Measurements from ENCODE around the gene RANBP17. TPM values are rescaled to one million over a fixed set of nuclear protein-coding genes. Genes with fewer than 3 reads are reported as not detected.
"Not testable (repeated sequence)": the region's sequence is repeated elsewhere in the genome, so short reads cannot be mapped to it uniquely, and the experiment has no call there.

RANBP17 gene
- total RNA-seq, 2 experiments from 2014 or later, result not detected

DNA sequence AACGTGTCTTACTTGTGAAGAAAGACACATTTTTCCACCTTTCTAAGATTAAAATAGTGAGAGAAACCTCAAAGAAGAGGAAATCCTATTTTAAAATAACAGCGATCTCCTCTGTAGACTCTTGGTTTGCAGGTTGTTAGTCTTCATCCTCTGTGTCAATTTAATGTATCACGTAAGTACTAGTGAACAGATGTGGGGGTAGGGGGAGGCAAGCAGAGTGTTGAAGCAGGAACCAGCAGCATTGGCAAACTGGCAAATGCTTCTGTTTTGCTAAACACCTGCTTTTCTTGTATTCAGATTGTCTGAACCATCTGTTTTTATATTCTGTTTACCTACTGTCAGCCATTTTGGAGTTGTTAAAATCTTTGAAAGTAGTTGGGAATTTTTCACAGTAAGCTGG, 288.0 kb downstream of the RANBP17 start:
- Mint-ChIP-seq H3K27me3 (ENCODE audit: low read depth) (peaks cover 9% of the 10 kb centered on the region), H3K27ac (no peak overlapping the region), H3K9me3 (no peaks in the 10 kb centered on the region), H3K4me1 (ENCODE audit: low read depth) (no peaks in the 10 kb centered on the region), H3K4me3 (no peak overlapping the region), H3K36me3 (ENCODE audit: low read depth) (no peaks in the 10 kb centered on the region)
- no peak for DNase-seq
- intact Hi-C loops (cut with micrococcal nuclease), result no loop called here
- CTCF ChIA-PET, result no interaction called here

GRCh38 chr5:171152382-171152781, 290.6 kb downstream of the RANBP17 start:
- DNase-seq, result no peak
- Mint-ChIP-seq H3K4me1 (ENCODE audit: low read depth) (no peaks in the 10 kb centered on the region), H3K9me3 (no peaks in the 10 kb centered on the region), H3K4me3 (no peak overlapping the region), H3K27ac (no peak overlapping the region), H3K27me3 (ENCODE audit: low read depth) (peaks cover 9% of the 10 kb centered on the region), H3K36me3 (ENCODE audit: low read depth) (no peaks in the 10 kb centered on the region)
- intact Hi-C loops (cut with micrococcal nuclease), result no loop called here
- CTCF ChIA-PET, result no interaction called here

- no peak for DNase-seq
- Mint-ChIP-seq H3K27ac (no peak overlapping the region), H3K36me3 (ENCODE audit: low read depth) (no peaks in the 10 kb centered on the region), H3K4me1 (ENCODE audit: low read depth) (no peaks in the 10 kb centered on the region), H3K27me3 (ENCODE audit: low read depth) (peaks cover 9% of the 10 kb centered on the region), H3K4me3 (no peak overlapping the region), H3K9me3 (no peaks in the 10 kb centered on the region)
- CTCF ChIA-PET, result no interaction called here
- intact Hi-C loops (cut with micrococcal nuclease), result no loop called here
These were observed 293.8 kb downstream of the RANBP17 start for GRCh38 chr5:171155621-171156020.

- H3K9me3 Mint-ChIP-seq, result no peaks in the 10 kb centered on the region
- DNase-seq, result no peak
- H3K4me1 Mint-ChIP-seq (ENCODE audit: low read depth), result no peaks in the 10 kb centered on the region
- no peaks in the 10 kb centered on the region for H3K36me3 Mint-ChIP-seq (ENCODE audit: low read depth)
- intact Hi-C loops (cut with micrococcal nuclease), result no loop called here
- H3K4me3 Mint-ChIP-seq, result no peak overlapping the region
- CTCF ChIA-PET, result no interaction called here
- no peak overlapping the region for H3K27ac Mint-ChIP-seq
- peaks cover 7% of the 10 kb centered on the region for H3K27me3 Mint-ChIP-seq (ENCODE audit: low read depth)
These were observed 295.5 kb downstream of the RANBP17 start for GRCh38 chr5:171157276-171157675.

GRCh38 chr5:171157775-171158174, 296.0 kb downstream of the RANBP17 start:
- no peak overlapping the region for H3K27ac Mint-ChIP-seq
- peaks cover 4% of the 10 kb centered on the region for H3K27me3 Mint-ChIP-seq (ENCODE audit: low read depth)
- H3K4me3 Mint-ChIP-seq, result no peak overlapping the region
- intact Hi-C loops (cut with micrococcal nuclease), result no loop called here
- H3K9me3 Mint-ChIP-seq, result no peaks in the 10 kb centered on the region
- no peaks in the 10 kb centered on the region for H3K4me1 Mint-ChIP-seq (ENCODE audit: low read depth)
- CTCF ChIA-PET, result no interaction called here
- no peaks in the 10 kb centered on the region for H3K36me3 Mint-ChIP-seq (ENCODE audit: low read depth)
- DNase-seq, result no peak

DNA sequence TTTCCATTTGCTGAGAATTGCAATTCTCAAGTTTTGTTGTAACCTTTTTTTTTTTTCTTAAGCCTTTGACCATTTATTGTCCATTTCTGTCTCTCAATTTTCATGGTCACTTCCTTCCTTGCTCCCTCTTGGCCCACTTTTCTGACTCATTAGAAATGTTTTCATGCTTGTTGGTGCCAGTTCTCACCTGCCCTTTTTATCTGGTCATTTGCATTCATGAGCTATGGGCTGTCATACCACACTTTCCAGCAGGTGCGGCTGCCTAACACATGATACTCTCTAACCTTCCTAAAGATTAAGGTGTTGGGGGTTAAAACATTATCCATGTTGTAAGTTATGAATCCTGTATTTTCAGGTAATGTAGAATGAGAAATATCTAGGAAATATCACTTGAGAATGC, 296.8 kb downstream of the RANBP17 start:
- H3K9me3 Mint-ChIP-seq, result no peaks in the 10 kb centered on the region
- H3K4me3 Mint-ChIP-seq, result no peak overlapping the region
- no peaks in the 10 kb centered on the region for H3K36me3 Mint-ChIP-seq (ENCODE audit: low read depth)
- H3K4me1 Mint-ChIP-seq (ENCODE audit: low read depth), result no peaks in the 10 kb centered on the region
- DNase-seq, result no peak
- CTCF ChIA-PET, result no interaction called here
- peaks cover 3% of the 10 kb centered on the region for H3K27me3 Mint-ChIP-seq (ENCODE audit: low read depth)
- intact Hi-C loops (cut with micrococcal nuclease), result no loop called here
- H3K27ac Mint-ChIP-seq, result no peak overlapping the region

DNA sequence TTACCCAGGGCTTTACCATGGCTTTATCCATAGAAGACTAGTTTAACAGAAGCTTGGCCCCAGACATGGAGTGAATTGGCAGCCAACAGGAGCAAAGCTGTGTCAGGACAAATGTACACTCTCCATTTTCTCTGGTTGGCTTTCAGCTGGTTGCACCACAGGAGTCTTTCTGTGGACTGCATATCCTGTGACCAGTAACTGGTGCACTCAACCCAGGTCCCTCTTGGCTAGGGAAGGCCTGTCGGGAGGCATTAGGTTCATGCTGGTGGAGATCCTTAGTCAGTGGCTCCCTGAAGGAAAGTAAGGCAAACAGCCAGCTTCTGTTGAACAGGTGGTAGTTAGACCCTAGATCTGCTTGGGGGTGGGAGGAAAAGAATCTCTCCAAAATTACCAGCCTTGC, 300.3 kb downstream of the RANBP17 start:
- H3K9me3 Mint-ChIP-seq, result no peaks in the 10 kb centered on the region
- H3K4me1 Mint-ChIP-seq (ENCODE audit: low read depth), result no peaks in the 10 kb centered on the region
- CTCF ChIA-PET, result no interaction called here
- peaks cover 5% of the 10 kb centered on the region for H3K27me3 Mint-ChIP-seq (ENCODE audit: low read depth)
- no peak for DNase-seq
- no peak overlapping the region for H3K4me3 Mint-ChIP-seq
- H3K27ac Mint-ChIP-seq, result no peak overlapping the region
- intact Hi-C loops (cut with micrococcal nuclease), result no loop called here
- no peaks in the 10 kb centered on the region for H3K36me3 Mint-ChIP-seq (ENCODE audit: low read depth)

DNA sequence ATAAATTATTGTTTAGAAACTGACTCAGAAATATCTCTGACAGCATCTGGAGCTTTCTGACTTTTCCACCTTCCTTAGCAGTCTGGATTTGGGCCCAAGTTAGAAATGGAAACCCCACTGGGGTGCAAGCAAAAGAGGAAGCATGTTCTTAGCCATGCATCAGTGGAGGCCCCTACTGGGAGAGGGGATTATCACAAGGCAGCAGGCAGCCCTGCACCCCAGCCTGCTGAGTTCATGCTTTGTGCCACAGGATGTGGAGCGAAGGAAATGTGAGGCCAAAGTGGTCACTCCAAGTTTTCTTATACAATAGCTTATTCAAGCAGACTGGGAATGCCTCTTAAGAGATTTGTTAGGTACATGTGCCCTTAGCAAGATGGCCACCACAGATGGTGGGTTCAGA, 300.8 kb downstream of the RANBP17 start:
- intact Hi-C loops (cut with micrococcal nuclease), result no loop called here
- no peaks in the 10 kb centered on the region for H3K36me3 Mint-ChIP-seq (ENCODE audit: low read depth)
- H3K27ac Mint-ChIP-seq, result no peak overlapping the region
- no peak for DNase-seq
- peaks cover 5% of the 10 kb centered on the region for H3K27me3 Mint-ChIP-seq (ENCODE audit: low read depth)
- no peaks in the 10 kb centered on the region for H3K4me1 Mint-ChIP-seq (ENCODE audit: low read depth)
- no peaks in the 10 kb centered on the region for H3K9me3 Mint-ChIP-seq
- CTCF ChIA-PET, result no interaction called here
- H3K4me3 Mint-ChIP-seq, result no peak overlapping the region

GRCh38 chr5:171166766-171167165, 304.9 kb downstream of the RANBP17 start:
- DNase-seq, result no peak
- intact Hi-C loops (cut with micrococcal nuclease), result no loop called here
- CTCF ChIA-PET, result no interaction called here
- Mint-ChIP-seq H3K9me3 (no peaks in the 10 kb centered on the region), H3K4me1 (ENCODE audit: low read depth) (no peaks in the 10 kb centered on the region), H3K27me3 (ENCODE audit: low read depth) (peaks cover 5% of the 10 kb centered on the region), H3K4me3 (no peak overlapping the region), H3K36me3 (ENCODE audit: low read depth) (no peaks in the 10 kb centered on the region), H3K27ac (no peak overlapping the region)

GRCh38 chr5:171168171-171168570, 306.4 kb downstream of the RANBP17 start:
- no peak overlapping the region for H3K4me3 Mint-ChIP-seq
- no peaks in the 10 kb centered on the region for H3K9me3 Mint-ChIP-seq
- CTCF ChIA-PET, result no interaction called here
- peaks cover 5% of the 10 kb centered on the region for H3K27me3 Mint-ChIP-seq (ENCODE audit: low read depth)
- intact Hi-C loops (cut with micrococcal nuclease), result no loop called here
- no peak for DNase-seq
- H3K4me1 Mint-ChIP-seq (ENCODE audit: low read depth), result no peaks in the 10 kb centered on the region
- H3K36me3 Mint-ChIP-seq (ENCODE audit: low read depth), result no peaks in the 10 kb centered on the region
- H3K27ac Mint-ChIP-seq, result no peak overlapping the region

GRCh38 chr5:171174960-171175359, 313.1 kb downstream of the RANBP17 start:
- H3K4me3 Mint-ChIP-seq; H3K9me3 Mint-ChIP-seq; H3K27ac Mint-ChIP-seq; H3K4me1 Mint-ChIP-seq (ENCODE audit: low read depth); H3K27me3 Mint-ChIP-seq (ENCODE audit: low read depth); H3K36me3 Mint-ChIP-seq (ENCODE audit: low read depth); intact Hi-C loops (cut with micrococcal nuclease); DNase-seq: not testable (repeated sequence)
- CTCF ChIA-PET, result interaction anchor here (0.6 kb wide), 1 partner anchor 365 kb away, joined by 6 read pairs; no protein-coding TSS in a partner anchor

- Mint-ChIP-seq H3K36me3 (ENCODE audit: low read depth) (no peaks in the 10 kb centered on the region), H3K4me1 (ENCODE audit: low read depth) (no peaks in the 10 kb centered on the region), H3K27ac (no peak overlapping the region), H3K9me3 (peaks cover 3% of the 10 kb centered on the region), H3K27me3 (ENCODE audit: low read depth) (peaks cover 2% of the 10 kb centered on the region), H3K4me3 (no peak overlapping the region)
- CTCF ChIA-PET, result interaction anchor here (0.6 to 0.7 kb wide), 2 partner anchors 51 to 364 kb away, joined by 3 to 6 read pairs; no protein-coding TSS in a partner anchor
- intact Hi-C loops (cut with micrococcal nuclease), result no loop called here
- no peak for DNase-seq
These were observed 313.9 kb downstream of the RANBP17 start for GRCh38 chr5:171175746-171176145.

DNA sequence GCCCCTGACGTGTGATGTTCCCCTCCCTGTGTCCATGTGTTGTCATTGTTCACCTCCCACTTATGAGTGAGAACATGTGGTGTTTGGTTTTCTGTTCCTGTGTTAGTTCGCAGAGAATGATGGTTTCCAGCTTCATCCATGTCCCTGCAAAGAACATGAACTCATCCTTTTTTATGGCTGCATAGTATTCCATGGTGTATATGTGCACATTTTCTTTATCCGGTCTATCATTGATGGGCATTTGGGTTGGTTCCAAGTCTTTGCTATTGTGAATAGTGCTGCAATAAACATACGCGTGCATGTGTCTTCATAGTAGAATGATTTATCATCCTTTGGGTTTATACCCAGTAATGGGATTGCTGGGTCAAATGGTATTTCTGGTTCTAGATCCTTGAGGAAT, 316.4 kb downstream of the RANBP17 start:
- H3K27ac Mint-ChIP-seq; CTCF ChIA-PET; DNase-seq; H3K36me3 Mint-ChIP-seq (ENCODE audit: low read depth); H3K9me3 Mint-ChIP-seq; H3K27me3 Mint-ChIP-seq (ENCODE audit: low read depth); intact Hi-C loops (cut with micrococcal nuclease); H3K4me3 Mint-ChIP-seq; H3K4me1 Mint-ChIP-seq (ENCODE audit: low read depth): not testable (repeated sequence)

- Mint-ChIP-seq H3K36me3 (ENCODE audit: low read depth) (no peaks in the 10 kb centered on the region), H3K4me1 (ENCODE audit: low read depth) (no peaks in the 10 kb centered on the region), H3K9me3 (no peaks in the 10 kb centered on the region), H3K27ac (no peak overlapping the region), H3K4me3 (no peak overlapping the region), H3K27me3 (ENCODE audit: low read depth) (no peaks in the 10 kb centered on the region)
- intact Hi-C loops (cut with micrococcal nuclease), result no loop called here
- CTCF ChIA-PET, result no interaction called here
- DNase-seq, result no peak
These were observed 326.2 kb downstream of the RANBP17 start for GRCh38 chr5:171188016-171188415.
